ENCODE measurements around the gene MTA1. TPM values are rescaled to one million over a fixed set of nuclear protein-coding genes. Genes with fewer than 3 reads are reported as not detected.

Gene MTA1
- total RNA-seq, 2 donors from 2014 or later = 93.4 to 252 TPM

DNA sequence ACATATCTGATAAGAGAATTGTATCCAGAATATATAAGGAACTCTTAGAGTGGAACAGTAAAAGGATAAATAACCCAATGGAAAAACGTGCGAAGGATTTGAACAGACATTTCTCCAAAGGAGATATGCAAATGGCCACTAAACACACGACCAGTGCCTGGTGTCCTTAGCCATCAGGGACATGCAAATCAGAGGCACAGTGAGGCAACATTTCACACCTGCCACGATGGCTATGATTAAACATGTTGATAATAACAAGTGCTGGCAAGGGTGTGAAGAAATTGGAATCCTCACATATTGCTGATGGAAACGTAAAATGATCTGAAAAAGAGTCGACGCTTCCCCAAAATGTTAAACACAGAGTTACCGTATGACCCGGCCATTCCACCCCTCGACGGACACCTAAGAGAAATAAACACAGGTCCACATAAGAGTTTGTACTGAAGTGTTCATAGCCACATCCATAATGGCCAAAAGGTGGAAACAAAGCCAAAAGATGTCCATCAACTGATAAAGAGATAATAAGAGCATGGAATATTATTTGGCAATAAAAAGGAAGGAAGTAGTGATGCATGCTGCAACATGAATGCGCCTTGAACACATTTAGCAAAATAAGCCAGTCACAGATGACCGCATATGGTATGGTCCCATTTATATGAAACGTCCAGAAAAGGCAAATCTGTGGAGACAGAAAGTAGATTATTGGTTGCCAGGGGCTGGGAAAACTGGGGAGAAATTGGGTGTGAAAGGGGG lies 100.5 kb downstream of the MTA1 start:
- DNase-seq (ENCODE audit: low spot score) (no peak), ATAC-seq (no peak)
- Mint-ChIP-seq H3K27ac (no peak overlapping the region), H3K36me3 (no peaks in the 10 kb centered on the region), H3K4me3 (no peak overlapping the region), H3K9me3 (no peaks in the 10 kb centered on the region), H3K4me1 (ENCODE audit: low read depth in 2 of 2) (no peaks in the 10 kb centered on the region), H3K27me3 (peaks cover 23 to 28% of the 10 kb centered on the region in 2 donors)

Other genes starting within 250 kb of the MTA1 start
- 10 to 100 TPM; 10.2 to 23.4 TPM for gene NUDT14, start 238.5 kb upstream of the MTA1 start, total RNA-seq
- gene BTBD6, start 171.3 kb upstream of the MTA1 start, total RNA-seq = 10 to 100 TPM; 42.3 to 52.9 TPM
- 10 to 100 TPM; 43.4 to 76.5 TPM for gene BRF1, start 118.8 kb upstream of the MTA1 start, total RNA-seq
- gene PACS2, start 105.1 kb upstream of the MTA1 start, total RNA-seq = 10 to 100 TPM; 24.9 to 26.3 TPM
- 1 to 10 TPM; 2.7 to 3.7 TPM for gene TEX22, start 21.3 kb upstream of the MTA1 start, total RNA-seq
- 1 to 10 TPM in 1 of 2 donors, under 1 TPM in 1; 0.98 to 2.2 TPM for gene CRIP2, start 55.0 kb downstream of the MTA1 start, total RNA-seq
- 10 to 100 TPM; 39.0 to 82.7 TPM for gene CRIP1, start 67.1 kb downstream of the MTA1 start, total RNA-seq
- 10 to 100 TPM; 25.1 to 59.2 TPM for gene TEDC1, start 71.4 kb downstream of the MTA1 start, total RNA-seq
- 1 to 10 TPM; 1.8 to 4.2 TPM for gene TMEM121, start 106.8 kb downstream of the MTA1 start, total RNA-seq